ENCODE measurements around the gene HOXC12.

The HOXC12 gene

DNA sequence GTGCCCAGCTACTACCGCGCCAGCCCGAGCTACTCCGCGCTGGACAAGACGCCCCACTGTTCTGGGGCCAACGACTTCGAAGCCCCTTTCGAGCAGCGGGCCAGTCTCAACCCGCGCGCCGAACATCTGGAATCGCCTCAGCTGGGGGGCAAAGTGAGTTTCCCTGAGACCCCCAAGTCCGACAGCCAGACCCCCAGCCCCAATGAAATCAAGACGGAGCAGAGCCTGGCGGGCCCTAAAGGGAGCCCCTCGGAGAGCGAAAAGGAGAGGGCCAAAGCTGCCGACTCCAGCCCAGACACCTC, 30.9 kb downstream of the HOXC12 start:
- DNase-seq = no peak

DNA sequence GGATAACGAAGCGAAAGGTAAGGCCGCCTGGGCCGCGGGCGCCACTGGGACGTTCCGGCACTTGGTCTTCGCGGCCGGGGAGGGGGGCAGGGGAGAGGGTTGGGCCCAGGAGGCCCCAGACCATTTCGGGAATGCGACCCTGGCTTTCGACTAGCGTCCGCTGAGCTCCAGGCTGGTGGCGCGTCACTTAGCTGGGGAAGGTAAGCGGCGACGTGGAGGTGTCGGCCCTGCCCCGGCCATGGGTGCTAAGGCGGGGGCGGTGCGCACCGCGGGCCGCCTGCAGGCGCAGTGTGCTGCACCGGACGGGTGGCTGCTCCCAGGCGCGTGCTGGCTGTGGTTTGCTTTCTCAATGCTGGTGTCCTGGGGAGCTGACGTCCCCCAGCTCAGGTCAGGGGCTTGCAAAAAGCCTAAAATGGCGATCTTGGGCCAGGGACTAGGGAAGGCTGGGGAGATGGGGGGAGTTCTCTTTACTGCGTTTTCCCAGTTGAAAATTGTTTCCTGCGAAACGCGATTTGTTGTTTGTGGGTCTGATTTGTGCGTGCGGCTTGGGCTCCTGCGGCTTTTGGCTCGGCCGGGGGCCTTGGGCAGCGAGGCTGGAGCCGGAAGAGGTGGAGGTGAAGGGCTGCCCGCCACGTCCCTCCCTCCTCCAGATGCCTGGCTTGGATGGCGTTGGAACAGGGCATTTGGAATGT, 31.4 kb downstream of the HOXC12 start:
- no peak for DNase-seq

DNA sequence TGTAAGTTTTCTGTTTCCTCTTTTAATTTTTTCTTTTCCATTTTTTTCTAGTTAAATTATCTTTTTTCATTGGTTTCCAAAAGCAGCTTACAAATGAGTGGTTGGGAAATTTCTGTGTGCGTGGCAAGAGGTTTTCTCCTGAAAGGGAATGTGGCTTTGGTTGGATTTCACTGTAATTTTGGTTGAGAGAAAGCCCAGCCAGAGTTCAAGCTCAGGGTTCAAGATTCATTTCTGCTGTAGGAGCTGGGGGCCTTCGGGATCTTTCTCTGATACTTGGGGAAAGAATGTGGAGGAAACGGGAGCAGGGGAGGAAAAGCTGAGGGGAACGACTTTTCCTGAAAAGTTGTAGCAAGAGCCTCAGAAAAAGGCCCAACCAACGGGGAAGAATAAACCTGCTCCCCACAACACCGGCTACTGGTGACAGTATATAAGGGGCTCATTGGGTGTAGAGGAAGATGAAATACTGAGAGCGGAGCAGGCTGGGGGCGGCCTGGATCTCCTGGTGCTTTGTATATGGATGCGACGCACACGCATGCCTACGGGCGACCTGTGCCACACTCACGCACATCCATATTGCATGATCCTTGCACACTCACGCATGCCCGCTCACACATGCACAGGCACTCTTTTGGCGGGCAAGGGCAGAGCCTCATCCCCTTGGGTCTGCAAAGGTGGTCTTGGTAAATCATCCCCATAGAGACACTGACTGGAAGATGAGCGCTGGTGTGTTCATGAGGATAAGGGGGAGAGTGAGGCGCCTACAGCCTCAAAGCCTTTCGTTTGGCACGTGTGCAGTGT, 32.2 kb downstream of the HOXC12 start:
- DNase-seq = no peak

DNA sequence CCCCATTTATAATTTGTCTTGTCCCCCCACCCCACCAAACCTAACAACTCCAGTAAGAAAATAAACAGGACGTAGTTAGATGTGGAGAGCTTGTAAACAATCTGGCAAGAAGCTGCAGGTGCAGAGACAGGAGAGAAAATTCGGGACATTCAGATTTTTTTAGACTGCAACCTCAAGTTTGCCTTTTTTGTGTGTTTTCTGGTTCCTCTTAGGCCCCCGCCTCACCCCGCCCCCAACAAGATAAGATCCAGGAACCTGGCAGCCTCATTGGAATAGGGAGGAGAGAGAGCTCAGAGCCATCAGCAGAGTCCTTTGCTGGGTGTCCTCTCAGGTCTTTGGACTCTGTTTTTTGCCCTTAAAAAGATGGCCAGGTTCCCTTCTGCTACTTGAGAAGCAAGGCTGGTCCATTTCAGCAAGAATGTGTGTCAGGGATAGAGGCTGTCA, 33.1 kb downstream of the HOXC12 start:
- DNase-seq = no peak

DNA sequence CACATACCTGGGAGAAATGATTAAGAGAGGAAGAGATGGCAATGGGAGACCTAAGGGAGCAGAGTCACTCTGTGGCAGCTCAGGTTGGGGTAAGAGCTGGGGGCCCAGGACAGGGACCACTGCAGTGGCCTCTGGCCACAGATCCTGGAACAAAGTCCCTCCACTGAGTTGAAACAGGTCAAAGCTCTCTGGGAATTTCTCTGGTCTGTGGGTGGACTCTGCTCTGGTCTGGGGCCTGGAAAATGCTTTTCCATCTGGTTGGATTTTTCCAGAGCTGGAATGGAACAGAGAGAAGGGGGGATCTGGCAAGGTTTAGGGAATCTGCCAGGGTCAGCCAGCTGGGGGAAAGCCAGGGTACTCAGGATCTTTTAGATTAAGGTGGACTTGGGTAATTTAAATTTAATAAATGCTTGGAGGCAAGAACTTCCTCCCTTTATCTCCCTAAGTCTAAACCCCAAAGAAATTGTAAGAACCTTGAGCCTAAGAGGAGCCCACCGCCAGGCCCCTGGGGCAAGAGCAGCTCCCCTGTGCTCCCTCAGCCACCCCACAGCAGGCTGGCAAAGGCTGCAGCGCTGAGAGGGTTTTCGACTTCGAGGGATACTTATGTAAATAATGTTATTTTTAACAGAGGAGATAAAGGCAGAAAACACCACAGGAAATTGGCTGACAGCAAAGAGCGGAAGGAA, 34.0 kb downstream of the HOXC12 start:
- DNase-seq = no peak

DNA sequence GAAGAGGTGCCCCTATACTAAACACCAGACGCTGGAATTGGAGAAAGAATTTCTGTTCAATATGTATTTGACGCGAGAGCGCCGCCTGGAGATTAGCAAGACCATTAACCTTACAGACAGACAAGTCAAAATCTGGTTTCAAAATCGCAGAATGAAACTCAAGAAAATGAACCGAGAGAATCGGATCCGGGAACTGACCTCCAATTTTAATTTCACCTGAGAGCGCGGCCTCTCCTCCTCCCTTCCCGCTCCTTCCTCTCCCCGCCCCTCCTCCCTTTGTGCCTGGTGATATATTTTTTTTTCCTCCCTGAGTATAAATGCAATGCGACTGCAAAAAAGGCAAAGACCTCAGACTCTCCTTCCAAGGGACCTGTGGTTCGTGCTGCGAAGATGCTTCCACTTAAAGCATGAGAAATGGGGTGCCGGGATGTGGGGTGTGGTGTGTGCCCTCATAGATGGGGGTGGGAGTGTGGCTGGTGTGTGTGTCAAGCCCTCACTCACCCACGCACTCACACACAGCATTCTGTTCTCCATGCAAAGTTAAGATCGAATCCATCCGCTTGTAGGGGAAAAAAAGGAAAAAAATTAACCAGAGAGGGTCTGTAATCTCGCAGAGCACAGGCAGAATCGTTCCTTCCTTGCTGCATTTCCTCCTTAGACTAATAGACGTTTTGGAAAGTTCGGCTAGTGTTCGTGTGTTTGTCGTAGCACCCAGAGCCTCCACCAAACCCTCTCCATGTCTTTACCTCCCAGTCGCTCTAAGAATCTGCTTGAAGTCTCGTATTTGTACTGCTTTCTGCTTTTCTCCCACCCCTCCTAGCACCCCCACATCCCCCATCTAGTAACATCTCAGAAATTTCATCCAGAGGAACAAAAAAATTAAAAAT, 34.8 kb downstream of the HOXC12 start:
- peak; percentile 54 for DNase-seq

DNA sequence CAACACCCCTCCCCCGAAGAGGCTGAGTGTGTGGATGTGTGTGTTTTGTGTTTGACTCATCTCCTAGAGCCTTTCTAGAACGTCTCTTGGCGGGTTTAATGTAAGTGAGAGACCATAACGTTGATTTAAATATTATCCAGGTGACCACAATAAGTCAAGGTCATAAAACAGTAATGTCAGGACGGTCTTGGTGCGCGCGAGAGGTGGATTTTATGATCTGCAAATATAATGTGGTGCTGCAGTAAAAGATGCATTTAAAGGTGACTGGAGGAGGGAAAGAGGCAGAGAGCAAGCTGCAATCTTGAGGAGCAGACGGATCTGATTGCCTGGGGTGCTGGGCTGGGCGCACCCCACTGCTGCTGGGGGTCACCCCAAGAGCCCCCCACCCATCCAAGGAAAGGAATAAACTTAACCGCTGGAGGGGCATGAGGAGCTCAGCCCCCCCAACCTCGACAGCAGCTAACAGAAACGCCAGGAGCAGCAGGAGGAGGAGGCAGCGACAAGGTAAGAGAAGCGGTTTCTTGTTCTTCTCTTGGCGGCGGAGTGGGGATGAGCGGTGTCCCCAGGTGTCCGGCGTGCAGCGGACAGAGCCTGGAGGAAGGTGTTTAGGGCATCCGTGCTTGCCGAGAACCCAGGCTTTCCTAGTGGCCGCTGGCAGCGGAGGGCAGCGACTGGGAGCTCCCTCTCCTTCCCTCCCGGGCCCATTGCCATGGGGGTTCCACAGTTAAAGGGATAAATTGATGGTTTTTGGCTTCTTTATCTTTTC, 35.8 kb downstream of the HOXC12 start:
- peak; percentile 19 for DNase-seq

DNA sequence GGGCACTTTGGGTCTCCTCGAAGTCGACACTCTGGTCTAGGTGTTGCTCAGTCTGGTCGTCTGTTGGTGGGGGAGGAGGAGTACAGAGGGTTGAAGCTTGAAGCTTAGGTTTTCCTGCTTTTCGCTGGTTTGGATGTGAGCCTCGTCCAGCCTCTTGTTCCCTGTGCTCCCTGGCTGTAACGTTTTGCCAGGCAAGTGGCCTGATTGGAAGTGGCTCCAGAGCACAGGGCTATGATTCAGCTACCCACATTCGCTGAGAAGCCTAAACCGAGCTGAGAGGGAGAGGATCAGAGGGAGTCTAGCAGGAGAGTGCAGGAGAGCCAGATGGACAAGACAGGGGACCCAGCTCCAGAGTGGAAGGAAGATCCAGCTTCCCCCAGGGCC, 36.4 kb downstream of the HOXC12 start:
- DNase-seq = no peak

DNA sequence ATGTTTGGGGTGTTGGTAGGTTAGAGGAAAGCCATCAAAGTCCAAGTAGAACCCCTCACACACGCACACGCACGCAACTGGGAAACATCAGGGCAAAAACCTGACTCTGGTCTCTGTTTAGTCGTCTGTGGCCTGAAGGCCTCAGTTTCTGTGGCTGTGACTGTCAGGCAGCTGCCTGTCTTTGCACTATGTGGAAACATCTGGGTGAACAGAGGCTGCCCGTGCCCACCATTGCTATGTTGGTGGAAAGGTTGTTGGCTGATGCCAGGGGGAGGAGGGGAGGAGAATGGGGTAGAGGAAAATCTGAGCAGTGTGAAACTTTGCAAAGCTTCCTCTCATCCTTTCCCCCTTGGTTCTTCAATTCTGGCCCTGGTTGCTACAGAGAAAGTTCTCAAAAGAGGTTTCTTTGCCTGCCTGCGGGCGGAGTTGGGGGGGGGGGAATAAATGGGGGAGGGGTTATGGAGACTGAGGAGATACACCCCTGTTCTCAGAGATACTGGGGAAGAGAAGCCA, 37.7 kb downstream of the HOXC12 start:
- no peak for DNase-seq

DNA sequence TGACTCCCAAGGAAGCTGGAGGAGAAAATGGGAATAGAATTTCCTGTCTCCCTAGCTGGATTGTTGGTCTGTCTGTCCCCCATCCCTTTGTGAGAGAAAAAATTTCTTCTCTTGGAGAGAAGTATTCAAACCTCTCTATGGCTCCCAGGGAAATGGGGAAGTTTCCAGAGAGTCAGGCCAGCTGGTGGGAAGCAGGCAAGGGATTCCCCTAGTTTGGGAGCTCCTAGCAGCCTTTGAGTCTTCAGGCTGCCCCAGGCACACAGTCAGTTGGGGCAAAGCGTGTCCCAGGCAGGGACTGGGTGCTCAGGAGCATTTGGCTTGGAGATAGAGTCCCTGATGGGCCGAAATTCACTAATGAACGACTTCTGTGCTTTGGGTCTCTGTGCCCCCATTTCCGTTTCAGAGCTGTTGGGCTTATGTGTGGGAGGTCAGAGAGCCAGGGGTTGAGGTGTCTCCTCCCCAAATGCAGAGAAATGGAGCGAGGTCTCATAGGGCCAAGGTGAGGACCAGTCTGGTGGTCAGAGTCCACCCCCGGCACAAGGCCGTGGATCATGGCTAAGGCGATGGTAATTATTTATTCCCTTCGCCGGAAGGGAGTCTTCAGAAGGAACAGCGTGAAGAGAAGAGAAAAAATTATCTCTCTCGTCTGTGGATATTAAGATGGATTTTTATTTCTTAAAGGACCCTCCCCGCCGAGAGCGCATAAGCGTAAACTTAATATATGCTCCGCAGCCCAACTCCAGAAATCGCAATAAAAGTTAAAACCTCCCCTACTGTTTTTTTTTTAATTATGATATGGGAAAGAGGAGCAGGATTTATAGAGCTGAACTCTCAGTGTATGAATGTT, 38.7 kb downstream of the HOXC12 start:
- no peak for DNase-seq

DNA sequence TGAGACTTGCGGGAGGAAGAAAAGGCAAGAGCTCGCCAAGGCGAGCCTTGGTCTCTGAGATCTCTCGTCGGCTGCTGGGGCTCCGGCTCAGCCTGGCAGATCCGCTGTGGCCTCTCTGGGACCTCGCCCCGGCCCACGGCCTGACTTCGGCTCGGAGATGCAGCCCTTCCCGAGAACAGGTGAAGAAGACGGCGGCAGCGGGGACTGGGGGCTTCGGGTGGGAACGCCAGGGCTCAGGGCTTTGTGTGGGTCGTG, 39.2 kb downstream of the HOXC12 start:
- no peak for DNase-seq

DNA sequence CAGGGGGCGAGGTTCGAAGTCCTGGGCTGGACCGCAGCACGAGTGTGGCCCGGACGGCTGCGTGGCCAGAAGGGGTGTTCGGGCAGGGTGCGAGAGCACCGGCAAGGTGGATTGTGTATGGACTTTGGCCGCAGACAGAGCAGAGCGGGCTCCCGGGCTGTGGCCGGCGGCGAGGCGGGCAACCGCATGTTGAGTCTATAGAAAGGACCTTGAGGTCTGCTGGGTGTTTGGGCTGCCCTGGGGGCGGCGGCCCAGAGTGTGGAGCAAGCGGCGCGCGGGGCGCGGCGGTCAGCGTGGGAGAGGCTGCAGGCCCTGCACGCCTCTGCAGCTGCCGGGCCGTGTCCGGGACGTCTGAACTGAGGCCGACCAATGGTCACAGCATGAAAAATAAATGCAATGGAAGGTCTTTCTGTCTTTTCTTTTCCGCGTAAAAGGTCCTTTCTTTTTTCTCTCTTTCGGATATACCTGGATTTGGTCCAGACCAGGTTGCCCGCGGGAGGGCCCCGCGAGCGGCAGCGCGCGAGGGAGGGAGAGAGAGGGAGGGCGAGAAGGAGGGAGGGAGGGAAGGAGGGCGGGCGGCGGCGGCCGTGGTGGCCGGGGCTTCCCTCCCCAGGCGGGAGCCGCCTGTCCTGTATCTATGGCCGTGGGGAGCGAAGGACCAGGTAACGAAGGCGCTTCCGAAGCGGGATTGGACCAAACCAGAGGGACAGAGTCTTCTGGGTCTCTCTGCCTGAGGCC, 39.7 kb downstream of the HOXC12 start:
- DNase-seq = peak; percentile 18

DNA sequence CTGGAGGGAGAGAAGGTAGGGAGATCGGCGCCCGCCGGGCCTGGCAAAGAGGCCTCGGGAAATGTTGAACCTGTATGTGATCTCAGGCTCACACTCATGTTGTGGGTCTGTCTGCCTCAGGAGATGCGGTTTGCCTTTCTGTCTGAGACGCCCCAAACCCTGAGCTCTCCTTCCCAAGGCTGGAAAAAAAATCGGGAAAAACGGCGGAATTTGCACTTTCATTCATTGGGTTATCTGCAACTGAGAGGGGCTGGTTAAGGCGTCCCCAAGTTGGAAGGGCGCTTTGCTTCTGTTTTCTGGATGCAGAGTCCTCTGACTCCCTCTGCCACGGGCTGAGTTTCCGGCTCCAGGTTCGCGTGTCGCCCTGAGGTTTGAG, 40.3 kb downstream of the HOXC12 start:
- DNase-seq = no peak

DNA sequence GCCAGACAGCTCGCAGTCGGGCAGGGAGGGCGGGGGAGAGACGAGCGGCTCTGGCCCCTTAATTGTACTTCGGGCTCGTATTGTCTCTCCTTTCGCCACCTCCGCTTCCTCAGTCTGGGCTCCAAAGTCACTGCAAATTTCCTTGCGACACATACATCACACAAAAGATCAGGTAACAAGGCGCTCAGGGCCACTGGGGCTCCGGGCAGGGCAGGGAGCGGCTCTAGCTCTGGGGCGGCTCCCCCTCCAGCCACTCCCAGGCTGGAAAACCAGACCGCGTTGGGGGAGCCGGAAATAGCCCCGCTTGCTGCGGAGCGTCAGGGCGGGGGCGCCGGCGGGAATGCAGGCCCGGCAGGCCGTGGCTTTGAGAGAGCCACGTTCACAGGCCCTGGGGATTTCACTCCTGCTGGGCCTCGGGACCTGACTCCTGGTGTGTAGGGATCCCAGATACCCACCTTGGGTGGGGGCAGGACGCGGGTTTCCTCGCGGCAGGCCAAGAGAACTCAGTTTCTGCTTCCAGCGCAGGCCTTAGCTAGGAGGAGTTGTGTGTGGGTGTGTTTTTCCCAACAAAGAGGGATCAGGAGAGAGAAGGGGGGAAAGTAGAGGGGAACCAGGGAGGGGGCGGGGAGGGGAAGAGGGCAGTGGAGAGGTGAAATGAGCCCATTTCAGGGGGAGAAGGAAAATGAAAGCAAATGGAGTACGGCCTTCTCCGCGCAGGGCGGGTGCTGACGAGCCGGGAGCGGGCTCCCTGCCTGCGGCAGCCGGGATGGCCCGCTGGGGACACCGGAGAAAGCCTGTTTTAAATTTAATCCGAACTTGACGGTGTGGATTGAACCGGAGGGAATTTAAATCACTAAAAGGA, 40.9 kb downstream of the HOXC12 start:
- DNase-seq = peak; percentile 41

DNA sequence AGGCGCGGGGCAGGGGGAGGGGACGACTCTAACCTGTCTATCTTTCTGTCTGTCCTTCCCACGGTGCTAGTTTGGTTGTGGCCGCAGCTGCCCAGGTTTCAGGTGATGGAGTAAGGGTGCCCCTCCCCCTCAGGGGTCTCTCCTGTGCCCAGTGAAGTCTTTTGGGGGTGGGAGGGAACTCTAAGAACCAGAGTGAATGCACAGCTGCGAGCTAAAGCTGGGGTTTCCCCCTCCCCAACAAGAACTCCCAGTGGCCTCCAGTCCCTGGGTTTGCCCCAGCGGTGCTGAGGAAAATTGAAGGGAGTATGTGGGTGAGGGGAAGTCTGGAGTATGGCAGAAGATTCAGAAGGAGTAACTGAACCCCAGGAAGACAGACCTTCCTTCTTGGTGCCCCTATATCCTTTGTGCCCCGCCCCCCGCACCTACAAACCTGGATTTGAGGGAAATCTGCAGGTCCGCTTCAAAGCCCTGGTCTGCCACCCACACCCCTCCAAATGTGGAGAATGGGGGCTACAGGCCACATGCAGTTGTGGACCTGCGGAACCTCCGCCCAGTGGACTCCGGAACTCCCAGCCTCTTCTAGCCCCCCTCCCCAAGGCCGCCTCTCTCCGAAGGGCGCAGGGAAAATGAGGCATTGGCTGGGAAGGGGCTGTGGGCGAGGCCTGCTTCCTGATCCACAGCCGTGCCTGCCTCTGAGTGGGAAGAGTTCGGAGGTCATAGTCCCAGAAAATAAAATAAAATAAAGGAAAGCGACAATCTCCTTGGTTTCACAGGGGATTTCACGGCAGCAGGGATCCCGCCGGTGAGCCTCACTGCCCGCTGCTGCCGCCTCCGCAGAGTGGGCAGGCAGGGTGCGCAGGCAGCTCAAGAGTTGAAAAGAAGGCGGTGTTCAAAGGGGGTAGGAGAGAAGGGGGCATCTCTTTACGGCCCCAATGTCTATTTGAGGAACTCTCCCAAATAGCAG, 41.8 kb downstream of the HOXC12 start:
- DNase-seq = no peak

DNA sequence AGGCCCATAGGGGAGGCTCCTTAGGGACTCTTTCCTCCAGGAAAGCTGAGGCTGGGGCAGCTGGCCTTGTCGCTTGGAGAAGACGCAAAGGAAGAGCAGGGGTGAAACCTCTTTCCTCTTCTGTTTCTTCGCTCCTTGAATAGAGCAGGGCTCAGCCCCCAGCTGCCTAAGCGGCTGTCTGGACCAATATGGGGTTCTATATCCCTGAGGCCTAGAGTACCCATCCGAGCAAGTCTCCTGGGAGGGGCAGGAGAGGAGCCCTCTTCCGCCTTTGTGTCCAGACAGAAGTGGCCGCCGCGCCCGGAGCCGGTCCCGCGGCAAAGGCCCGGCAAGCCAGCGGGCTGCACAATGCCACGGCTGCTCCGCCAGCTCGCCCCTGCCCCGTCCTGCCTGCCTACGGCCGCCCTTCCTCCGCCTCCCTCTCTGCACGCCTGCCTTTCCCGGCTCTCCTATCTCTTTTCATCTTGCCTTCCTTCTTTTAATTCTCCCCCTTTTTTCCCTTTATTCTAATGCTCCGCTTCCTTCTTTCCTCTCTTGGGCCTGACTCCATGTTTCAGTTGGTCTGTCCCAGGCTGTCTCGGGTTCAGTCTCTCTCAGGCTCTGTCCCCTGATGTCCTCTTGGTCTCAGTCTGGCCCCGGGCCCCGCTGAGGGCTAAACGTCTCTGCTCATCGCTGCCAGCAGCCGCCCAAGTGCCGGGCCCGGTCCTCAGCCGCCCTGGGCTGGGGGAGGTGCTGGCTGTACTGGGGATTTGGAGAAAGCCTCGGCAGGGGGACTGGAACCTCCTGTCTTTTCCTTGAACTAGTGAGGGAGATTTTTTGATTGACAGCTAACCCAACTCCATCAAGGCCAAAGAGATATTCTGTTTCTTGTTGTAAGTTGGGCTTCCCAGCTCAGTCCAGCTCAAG, 42.8 kb downstream of the HOXC12 start:
- DNase-seq = no peak

All from NCI-H1092 (cell line).